COLO668 (cell line): ENCODE results near the gene L3HYPDH.

Experiments used
- DNase-seq: peaks from one replicate; lab custom pipeline; 2025; ENCODE audit not compliant: unreplicated experiment; lab: John Stamatoyannopoulos, UW

The L3HYPDH gene

DNA sequence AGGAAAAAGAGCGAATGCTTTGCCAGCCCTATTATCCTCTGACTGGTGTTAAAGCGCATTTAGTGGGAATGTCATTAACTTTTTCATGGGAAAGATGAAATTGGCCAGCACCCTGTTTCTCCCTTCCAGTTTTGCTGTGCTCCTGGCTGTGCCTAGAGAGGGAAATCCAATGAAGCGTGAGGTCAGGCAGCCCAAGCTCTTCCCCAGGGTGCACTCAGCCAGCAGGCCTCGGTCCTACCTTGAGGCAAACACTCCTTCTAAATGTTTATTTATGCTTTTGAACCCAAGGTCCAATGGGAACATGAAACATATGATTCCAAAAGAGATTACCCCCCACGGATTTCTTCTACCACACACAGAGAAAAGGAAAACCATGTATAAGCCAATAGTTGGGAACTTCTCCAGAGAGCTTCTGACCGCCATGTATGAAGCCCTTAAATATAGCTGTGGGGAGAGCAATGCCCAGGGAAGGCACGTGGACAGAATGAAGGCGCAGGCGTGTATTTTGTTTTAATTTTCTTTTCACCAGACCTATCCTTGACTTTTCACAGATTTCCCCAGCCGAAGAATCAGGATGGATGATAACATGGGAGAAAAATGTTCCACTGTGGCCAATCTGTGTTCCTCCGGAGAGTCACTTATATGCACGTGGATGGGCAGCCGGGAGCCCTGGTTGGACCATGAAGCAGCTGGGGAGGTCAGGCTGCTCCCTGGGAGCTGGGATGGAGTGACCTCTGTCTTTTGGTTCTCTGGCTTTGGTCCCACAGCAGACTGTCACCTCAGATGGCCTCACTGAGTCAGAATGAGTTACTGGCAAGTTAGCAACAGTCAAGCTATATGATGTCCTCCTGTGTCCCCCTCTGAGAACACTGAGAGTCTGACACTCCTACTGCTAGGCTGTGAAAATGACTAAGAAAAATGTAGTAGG lies 56.3 kb downstream of the L3HYPDH start:
- DNase-seq, result no peak

DNA sequence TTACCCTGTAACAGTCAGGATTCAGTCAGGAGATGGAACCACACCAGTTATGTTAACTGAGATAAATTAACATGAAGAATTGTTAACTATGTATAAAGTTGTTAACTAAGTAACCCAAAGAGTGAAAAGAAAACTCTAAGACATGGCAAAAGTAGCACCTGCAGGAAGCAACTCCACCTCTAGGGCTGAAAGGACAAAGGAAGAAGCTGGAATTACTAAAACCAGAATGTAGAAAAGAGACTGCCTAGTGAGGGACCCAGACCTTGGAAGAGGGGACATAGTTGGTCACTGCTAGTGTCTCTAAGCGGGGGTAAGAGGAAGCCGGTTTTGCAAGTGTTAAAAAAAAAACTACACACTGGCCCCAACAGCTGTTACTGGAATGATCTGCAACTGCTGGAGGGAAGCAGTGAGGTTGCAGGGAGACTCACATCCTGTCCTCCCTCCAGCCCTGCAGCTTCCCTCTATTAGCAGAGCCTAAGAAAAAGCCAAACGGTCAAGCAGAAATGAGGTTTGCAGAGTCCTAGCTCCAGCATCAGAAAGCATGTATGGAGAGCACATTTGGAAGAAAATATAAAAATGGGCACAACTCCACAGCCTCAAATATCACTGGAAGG lies 58.8 kb downstream of the L3HYPDH start:
- no peak for DNase-seq

DNA sequence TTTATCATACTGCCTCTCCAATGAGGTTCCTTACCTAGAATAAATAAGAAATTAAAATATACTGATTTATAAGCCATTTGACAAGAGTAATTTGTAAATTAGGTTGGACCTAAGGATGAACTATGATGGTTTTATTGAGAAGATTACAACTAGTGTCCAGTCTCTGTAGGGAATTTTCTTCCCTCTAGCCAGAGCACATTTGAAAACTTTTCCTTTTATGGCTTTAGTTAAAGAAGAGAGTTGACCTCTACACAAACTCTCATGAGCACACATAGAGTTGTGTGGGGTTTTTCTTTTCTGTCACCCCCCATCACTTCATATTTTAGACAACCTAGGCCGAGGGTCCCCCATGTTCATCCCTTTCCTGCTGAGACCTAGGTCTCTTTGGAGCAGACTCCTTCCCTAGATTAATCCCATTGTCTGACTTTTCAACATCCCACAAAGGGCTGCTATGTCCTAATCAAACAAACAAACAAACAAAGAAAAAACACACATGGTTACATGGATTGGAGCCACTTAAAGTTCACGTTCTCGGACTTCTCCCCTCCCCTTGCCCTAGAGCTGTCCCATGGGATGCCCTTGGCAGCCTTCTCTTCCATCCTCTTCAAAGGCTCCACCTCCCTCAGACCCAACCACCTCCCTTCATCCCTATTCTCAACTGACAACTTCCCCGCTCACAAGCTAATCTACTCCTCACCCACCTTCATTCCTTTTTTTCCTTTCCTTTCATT lies 59.7 kb downstream of the L3HYPDH start:
- no peak for DNase-seq
